B cell (primary cell): ENCODE data around the gene TRAM2. TPM values are rescaled to one million over a fixed set of nuclear protein-coding genes. Genes with fewer than 3 reads are reported as not detected.

ENCODE experiments used
- ATAC-seq: fragments of 200-7000 bp; cut with Tn5 transposase; one replicate; pipeline ENCODE4 v1.10.0; 2021; ENCODE audit warnings: low read depth, mild to moderate bottlenecking, moderate number of reproducible peaks, moderate library complexity
- CTCF ChIA-PET: fragments of 350-600 bp; sonication (Branson Sonifier 250); formaldehyde crosslinking; loops from one replicate; lab custom pipeline; 2021; ENCODE audit warnings: antibody characterized with exemption, inconsistent platforms; lab: Charles Lee
- POLR2A ChIA-PET: fragments of 350-600 bp; sonication (Branson Sonifier 250); formaldehyde crosslinking; loops from one replicate; lab custom pipeline; 2021; ENCODE audit warnings: antibody characterized with exemption; lab: Charles Lee
- DNase-seq: peaks from one replicate; pipeline ENCODE4 v3.0.0; 2013
- H2AFZ ChIP-seq: 2 replicates; pipeline ENCODE4 v1.6.1; 2012; ENCODE audit warnings: mild to moderate bottlenecking, low read depth, low read length; ENCODE audit not compliant: insufficient read depth, poor library complexity, severe bottlenecking
- H3K27ac ChIP-seq, 2 donors: 1 replicate in 1 of 2; 2 replicates in 1 of 2; pipeline ENCODE4 v1.5.1; 2012 to 2013; ENCODE audit warnings: low read length in 2 of 2, mild to moderate bottlenecking in 2 of 2, moderate library complexity in 1 of 2
- H3K27me3 ChIP-seq, 4 experiments: fragments of 200-600 bp in 1 of 4; sonication (generic) in 1 of 4; replicated peaks in 1 of 4; 1 replicate in 2 of 4; 2 replicates in 2 of 4; pipeline versions ENCODE4 v1.6.1 to v1.7.0; 2013 to 2016; ENCODE audit warnings: low read length in 3 of 4, mild to moderate bottlenecking in 2 of 4, mixed read lengths in 1 of 4, moderate library complexity in 1 of 4; ENCODE audit not compliant: insufficient read depth in 4 of 4, control insufficient read depth in 3 of 4; ENCODE audit errors: control extremely low read depth in 1 of 4
- H3K36me3 ChIP-seq, 2 experiments: replicated peaks in 1 of 2; 1 replicate in 1 of 2; 2 replicates in 1 of 2; pipeline versions ENCODE4 v1.6.1 to v1.7.1; 2013; ENCODE audit warnings: low read length in 1 of 2; ENCODE audit not compliant: insufficient read depth in 2 of 2, control insufficient read depth in 1 of 2; ENCODE audit errors: control extremely low read depth in 1 of 2, extremely low read depth in 1 of 2
- H3K4me1 ChIP-seq, 2 donors: fragments of 200-600 bp in 1 of 2; sonication (generic) in 1 of 2; 1 replicate in 1 of 2; 2 replicates in 1 of 2; pipeline versions ENCODE4 v1.5.1 to v1.6.1; 2013 to 2017; ENCODE audit warnings: low read length in 2 of 2; ENCODE audit not compliant: control insufficient read depth in 2 of 2, insufficient read depth in 2 of 2
- H3K4me2 ChIP-seq: replicated peaks from 2 replicates; pipeline ENCODE3; 2012; ENCODE audit warnings: mild to moderate bottlenecking, low read depth, low read length; ENCODE audit not compliant: poor library complexity, severe bottlenecking
- H3K4me3 ChIP-seq, 5 experiments: fragments of 200-600 bp in 1 of 5; sonication (generic) in 1 of 5; 1 replicate in 3 of 5; 2 replicates in 2 of 5; pipeline versions ENCODE4 v1.5.1 to v1.7.0; 2011 to 2016; ENCODE audit warnings: low read length in 4 of 5, mild to moderate bottlenecking in 4 of 5, low read depth in 2 of 5, control low read depth in 1 of 5, moderate library complexity in 1 of 5; ENCODE audit not compliant: insufficient read depth in 1 of 5; ENCODE audit errors: control extremely low read depth in 1 of 5, extremely low read depth in 1 of 5
- H3K79me2 ChIP-seq: fragments of 200-600 bp; sonication (generic); one replicate; pipeline ENCODE4 v1.6.0; 2016; ENCODE audit warnings: low read length; ENCODE audit not compliant: control insufficient read depth, insufficient read depth
- H3K9ac ChIP-seq: fragments of 200-600 bp; sonication (generic); 2 replicates; pipeline ENCODE4 v1.6.1; 2017; ENCODE audit warnings: mild to moderate bottlenecking, low read length, moderate library complexity
- H3K9me3 ChIP-seq, 3 donors: one replicate each; pipeline versions ENCODE4 v1.6.1 to v1.7.1; 2013; ENCODE audit warnings: low read length in 2 of 3; ENCODE audit not compliant: control insufficient read depth in 2 of 3, insufficient read depth in 1 of 3; ENCODE audit errors: control extremely low read depth in 1 of 3
- H4K20me1 ChIP-seq: 2 replicates; pipeline ENCODE4 v1.6.0; 2012; ENCODE audit warnings: mild to moderate bottlenecking, low read length; ENCODE audit not compliant: insufficient read depth, control insufficient read depth, poor library complexity, severe bottlenecking
- H3K27ac Mint-ChIP-seq: one replicate; pipeline ENCODE4 v1.8.0; 2021; ENCODE audit warnings: mixed read lengths
- H3K27me3 Mint-ChIP-seq: one replicate; pipeline ENCODE4 v1.8.0; 2021; ENCODE audit warnings: mixed read lengths
- H3K4me1 Mint-ChIP-seq: one replicate; pipeline ENCODE4 v1.8.0; 2021; ENCODE audit warnings: mixed read lengths
- H3K4me3 Mint-ChIP-seq: one replicate; pipeline ENCODE4 v1.8.0; 2021; ENCODE audit warnings: mixed read lengths
- H3K9me3 Mint-ChIP-seq: one replicate; pipeline ENCODE4 v1.8.0; 2022; ENCODE audit warnings: mixed read lengths; ENCODE audit not compliant: insufficient read depth
- EZH2 ChIP-seq: IDR thresholded peaks from 2 replicates; pipeline ENCODE4 v1.6.1; 2012; ENCODE audit warnings: borderline replicate concordance, low read depth, mild to moderate bottlenecking, moderate library complexity, low read length; ENCODE audit not compliant: insufficient read depth, poor library complexity, severe bottlenecking
- WGBS: methylation state at CpG from one replicate; pipeline ENCODE4 v1.1.5; 2013; ENCODE audit warnings: missing lambda C conversion rate; ENCODE audit not compliant: insufficient coverage; 5-methylcytosine and 5-hydroxymethylcytosine counted together
- intact Hi-C: fragments of 100-400 bp; cut with micrococcal nuclease; formaldehyde crosslinking; loops from one replicate; pipeline ENCODE4 v1.10.0; 2022
- polyA plus RNA-seq: library from polyadenylated mRNA; depleted of rRNA; stranded (reverse); fragments of >200 nt; gene quantifications from 2 replicates; pipeline ENCODE4 v1.2.3, GENCODE V29; 2012
- total RNA-seq, 2 donors: library from RNA; stranded (reverse); fragments of 120-200 nt in 1 of 2; gene quantifications; 1 replicate in 1 of 2; 2 replicates in 1 of 2; pipeline versions ENCODE4 v1.2.3 to v1.2.4, GENCODE V29; 2013 to 2022
- TF ChIP-seq, protein P1 (sequence below): fragments of 200-600 bp; IDR thresholded peaks from one replicate; pipeline ENCODE4 v1.8.0; 2022; ENCODE audit warnings: antibody characterized with exemption, mild to moderate bottlenecking

TRAM2 gene
- total and polyA plus RNA-seq, 2 donors (not counting 1 experiment from before 2014, with no cell fraction given): 9.0 to 13.3 TPM

DNA sequence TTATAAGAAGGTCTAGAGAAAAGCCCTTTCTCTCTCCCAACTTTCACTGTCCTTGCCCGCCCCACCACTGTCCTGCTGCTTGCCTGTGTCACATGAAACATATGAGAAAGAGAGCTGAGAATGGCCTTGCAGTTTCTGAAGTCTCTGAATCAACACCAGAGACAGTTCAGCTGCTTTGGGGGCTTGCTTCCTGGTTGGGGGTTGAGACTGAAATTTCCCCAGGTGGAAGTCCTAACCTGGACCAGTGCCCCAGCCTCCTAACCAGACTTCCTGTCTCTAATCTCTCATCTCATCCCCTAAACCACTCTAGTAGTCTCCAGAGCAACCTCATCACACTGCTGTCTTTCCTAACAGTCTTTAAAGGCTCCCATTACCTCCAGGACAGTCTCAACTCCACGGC is 10.7 kb downstream of the TRAM2 start:
- no peak for TF ChIP-seq EZH2
- TF ChIP-seq, protein P1, sequence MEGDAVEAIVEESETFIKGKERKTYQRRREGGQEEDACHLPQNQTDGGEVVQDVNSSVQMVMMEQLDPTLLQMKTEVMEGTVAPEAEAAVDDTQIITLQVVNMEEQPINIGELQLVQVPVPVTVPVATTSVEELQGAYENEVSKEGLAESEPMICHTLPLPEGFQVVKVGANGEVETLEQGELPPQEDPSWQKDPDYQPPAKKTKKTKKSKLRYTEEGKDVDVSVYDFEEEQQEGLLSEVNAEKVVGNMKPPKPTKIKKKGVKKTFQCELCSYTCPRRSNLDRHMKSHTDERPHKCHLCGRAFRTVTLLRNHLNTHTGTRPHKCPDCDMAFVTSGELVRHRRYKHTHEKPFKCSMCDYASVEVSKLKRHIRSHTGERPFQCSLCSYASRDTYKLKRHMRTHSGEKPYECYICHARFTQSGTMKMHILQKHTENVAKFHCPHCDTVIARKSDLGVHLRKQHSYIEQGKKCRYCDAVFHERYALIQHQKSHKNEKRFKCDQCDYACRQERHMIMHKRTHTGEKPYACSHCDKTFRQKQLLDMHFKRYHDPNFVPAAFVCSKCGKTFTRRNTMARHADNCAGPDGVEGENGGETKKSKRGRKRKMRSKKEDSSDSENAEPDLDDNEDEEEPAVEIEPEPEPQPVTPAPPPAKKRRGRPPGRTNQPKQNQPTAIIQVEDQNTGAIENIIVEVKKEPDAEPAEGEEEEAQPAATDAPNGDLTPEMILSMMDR: no peak
- POLR2A ChIA-PET: no interaction called here
- Histone ChIP-seq H3K27ac (no peak overlapping the region), H3K9me3 (no peaks in the 10 kb centered on the region), H3K4me2 (no peak overlapping the region), H3K79me2 (peaks cover 78% of the 10 kb centered on the region), H3K9ac (no peak overlapping the region), H3K36me3 (peaks cover 0 to 3% of the 10 kb centered on the region in 2 experiments), H3K4me1 (peaks cover 3 to 16% of the 10 kb centered on the region in 2 donors), H4K20me1 (peaks cover 31% of the 10 kb centered on the region), H3K4me3 (no peak overlapping the region), H2AFZ (no peak overlapping the region), H3K27me3 (no peaks in the 10 kb centered on the region)
- no peak overlapping the region for H3K4me3 Mint-ChIP-seq
- DNase-seq (no peak), ATAC-seq (no peak)
- intact Hi-C loops: no loop called here
- 42% methylated on average over 1 of the region's 2 CpGs for WGBS
- no peaks in the 10 kb centered on the region for H3K27me3 Mint-ChIP-seq
- no peaks in the 10 kb centered on the region for H3K9me3 Mint-ChIP-seq
- CTCF ChIA-PET: interaction anchor here (2.3 kb wide), 1 partner anchor 10 kb away, joined by 7 read pairs; the partner anchor contains the start of gene TRAM2
- H3K27ac Mint-ChIP-seq: no peak overlapping the region
- peaks cover 46% of the 10 kb centered on the region for H3K4me1 Mint-ChIP-seq

GRCh38 chr6:52564856-52565255 is 12.0 kb downstream of the TRAM2 start:
- Mint-ChIP-seq H3K27ac (no peak overlapping the region), H3K4me3 (no peak overlapping the region), H3K4me1 (peaks cover 39% of the 10 kb centered on the region), H3K27me3 (no peaks in the 10 kb centered on the region), H3K9me3 (no peaks in the 10 kb centered on the region)
- intact Hi-C loops: no loop called here
- no peak overlapping the region for H3K9ac ChIP-seq
- no peak overlapping the region for H3K4me3 ChIP-seq
- H3K27ac ChIP-seq: no peak overlapping the region
- ATAC-seq (no peak), DNase-seq (no peak)
- peaks cover 65% of the 10 kb centered on the region for H3K79me2 ChIP-seq
- no peaks in the 10 kb centered on the region for H3K9me3 ChIP-seq
- no peak for TF ChIP-seq EZH2
- TF ChIP-seq, protein P1: no peak
- peaks cover 3 to 13% of the 10 kb centered on the region in 2 donors for H3K4me1 ChIP-seq
- H3K27me3 ChIP-seq: no peaks in the 10 kb centered on the region
- peaks cover 26% of the 10 kb centered on the region for H4K20me1 ChIP-seq
- ChIA-PET CTCF (no interaction called here), POLR2A (no interaction called here)
- H2AFZ ChIP-seq: no peak overlapping the region
- 100% methylated on average over 3 of the region's 3 CpGs for WGBS
- H3K36me3 ChIP-seq: peaks cover 0 to 3% of the 10 kb centered on the region in 2 experiments
- H3K4me2 ChIP-seq: no peak overlapping the region
